GM18519 (cell line): Measurements from ENCODE around the gene EVX2.

Experiments
- ATAC-seq: cut with Tn5 transposase; IDR thresholded peaks from one replicate; pipeline ENCODE4 v1.9.1; 2021; ENCODE audit warnings: mild to moderate bottlenecking, moderate library complexity; ENCODE audit not compliant: unreplicated experiment, low FRiP score

The EVX2 gene

GRCh38 chr2:176122683-176123410, 39.1 kb upstream of the EVX2 start, which contains the start of gene HOXD9:
Gene HOXD9 (plus strand): TSS chr2:176122719. CDS start chr2:176122769, 50 bp downstream.
- no peak for ATAC-seq

- ATAC-seq = no peak
Observed at GRCh38 chr2:176122052-176122682, 38.4 kb upstream of the EVX2 start.

GRCh38 chr2:176121190-176122051, 37.7 kb upstream of the EVX2 start:
- no peak for ATAC-seq

GRCh38 chr2:176120364-176121189, 36.8 kb upstream of the EVX2 start:
- no peak for ATAC-seq

- ATAC-seq = no peak
Observed at GRCh38 chr2:176118601-176119339, 35.0 kb upstream of the EVX2 start.

GRCh38 chr2:176117823-176118371, 34.1 kb upstream of the EVX2 start:
- no peak for ATAC-seq

GRCh38 chr2:176117162-176117822, 33.5 kb upstream of the EVX2 start:
- no peak for ATAC-seq

GRCh38 chr2:176115883-176116813, 32.4 kb upstream of the EVX2 start, which contains the start of gene HOXD10:
Gene HOXD10 (plus strand): TSS chr2:176116778. CDS start chr2:176116834, 56 bp downstream.
- ATAC-seq = no peak

GRCh38 chr2:176114930-176115625, 31.3 kb upstream of the EVX2 start:
- ATAC-seq = no peak

- ATAC-seq = no peak
Observed at GRCh38 chr2:176114120-176114929, 30.6 kb upstream of the EVX2 start.

GRCh38 chr2:176112375-176113302, 28.9 kb upstream of the EVX2 start:
- no peak for ATAC-seq

- ATAC-seq = no peak
Observed at GRCh38 chr2:176111846-176112374, 28.1 kb upstream of the EVX2 start.

GRCh38 chr2:176111309-176111663, 27.5 kb upstream of the EVX2 start:
- no peak for ATAC-seq

- no peak for ATAC-seq
Observed at GRCh38 chr2:176110415-176111308, 26.9 kb upstream of the EVX2 start.
